ENCODE measurements around the gene PSG4.
"Not testable (repeated sequence)": the region's sequence is repeated elsewhere in the genome, so short reads cannot be mapped to it uniquely, and the experiment has no call there.

- not testable (repeated sequence) for TF ChIP-seq POLR2A (IDR thresholded peaks at IDR 0.05; ENCODE audit: low read depth); CTCF (IDR thresholded peaks at IDR 0.05)
Measured at GRCh38 chr19:43205471-43206105, at the start of gene PSG4.

Data from esophagus muscularis mucosa (tissue), 3 donors.